SIG-M5 treated with dmso at 0.1 percent for 504 hours (cell line): Measurements from ENCODE around the gene RPE65.
"Not testable (repeated sequence)": the region's sequence is repeated elsewhere in the genome, so short reads cannot be mapped to it uniquely, and the experiment has no call there.

Source experiments
- DNase-seq: peaks from one replicate; lab custom pipeline; 2025; ENCODE audit not compliant: unreplicated experiment; lab: John Stamatoyannopoulos, UW

The RPE65 gene

DNA sequence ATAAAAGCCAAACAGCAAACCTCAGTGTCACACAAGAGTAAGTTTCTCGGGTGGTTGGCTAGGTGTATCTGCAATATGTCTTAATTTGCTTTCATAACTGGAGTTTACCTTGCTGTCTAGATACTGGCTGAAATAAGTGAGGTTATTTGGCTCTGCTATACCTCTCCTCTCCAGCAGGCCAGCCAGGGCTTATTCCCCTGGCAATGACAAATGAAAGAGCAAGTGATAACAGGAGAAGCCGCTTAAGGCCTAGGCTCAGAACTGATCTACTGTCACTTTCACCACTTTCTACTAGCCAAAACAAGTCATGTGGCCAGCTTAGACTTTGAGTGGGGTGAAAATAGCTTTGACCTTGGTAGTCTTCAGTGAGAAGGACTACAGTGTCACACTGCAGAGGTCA is 4.8 kb upstream of the RPE65 start:
- DNase-seq: no peak

DNA sequence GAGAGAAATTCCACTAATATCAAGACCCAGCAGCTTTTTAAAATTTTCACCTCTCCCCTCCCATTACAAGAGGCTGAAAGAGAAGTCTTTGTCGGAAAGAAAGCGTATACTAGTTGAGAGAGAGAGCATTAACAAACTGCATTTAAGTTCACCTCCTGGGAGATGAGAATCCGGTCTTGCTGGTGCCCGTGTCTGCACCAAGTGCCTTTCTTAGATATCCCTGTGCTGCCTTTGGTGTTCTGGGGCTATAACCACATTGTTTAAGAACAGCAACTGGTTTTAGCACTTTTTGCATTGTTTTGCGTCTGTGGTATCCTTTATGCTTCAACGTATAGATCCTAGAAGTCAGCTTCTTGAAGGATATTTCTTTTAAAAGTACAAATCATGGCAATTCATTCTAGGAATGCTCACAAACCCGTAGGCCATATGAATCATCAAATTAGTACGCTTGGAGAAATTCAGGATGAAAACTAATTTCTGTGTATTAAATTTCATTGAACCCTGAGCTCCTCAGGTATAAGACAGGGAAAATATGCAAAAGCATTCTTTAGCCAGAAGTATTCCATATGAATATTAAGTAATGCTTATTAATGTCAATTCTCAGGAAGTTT is 3.4 kb upstream of the RPE65 start:
- no peak for DNase-seq

DNA sequence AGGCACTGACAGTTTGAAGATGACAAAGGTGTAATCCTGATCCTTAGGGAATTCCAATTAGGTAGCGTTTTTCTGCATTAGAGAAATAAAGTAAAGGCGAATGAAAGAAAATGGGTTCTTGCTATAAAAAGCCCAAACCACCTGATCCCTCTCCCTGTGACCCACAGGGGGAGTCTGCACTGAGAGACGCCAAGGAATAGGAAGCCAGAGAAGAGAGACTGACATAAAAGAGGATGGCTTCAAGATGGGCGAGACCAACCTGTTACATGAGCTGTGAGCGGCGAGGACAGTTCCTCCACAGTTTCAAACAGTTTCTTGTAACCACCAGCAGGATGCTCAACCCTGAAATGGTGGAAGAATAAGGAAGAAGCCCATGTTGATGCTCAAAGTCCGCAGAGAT is 1.4 kb downstream of the RPE65 start:
- no peak for DNase-seq

DNA sequence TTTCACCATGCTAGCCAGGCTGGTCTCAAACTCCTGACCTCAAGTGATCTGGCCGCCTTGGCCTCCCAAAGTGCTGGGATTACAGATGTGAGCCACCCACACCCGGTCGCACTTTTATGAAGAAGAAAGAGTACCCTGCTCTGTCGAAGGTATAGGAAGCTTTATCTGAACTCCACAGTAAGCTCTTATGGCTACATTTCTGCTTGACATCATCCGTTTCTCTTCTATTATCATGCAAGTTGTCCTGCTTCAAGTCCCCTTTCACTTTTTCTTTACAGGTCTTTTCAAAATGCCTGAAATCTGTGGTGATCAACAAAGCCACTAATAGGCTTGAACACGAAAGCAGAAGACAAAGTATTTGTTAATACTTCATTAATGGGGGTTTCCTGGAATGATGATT is 4.0 kb downstream of the RPE65 start:
- no peak for DNase-seq

DNA sequence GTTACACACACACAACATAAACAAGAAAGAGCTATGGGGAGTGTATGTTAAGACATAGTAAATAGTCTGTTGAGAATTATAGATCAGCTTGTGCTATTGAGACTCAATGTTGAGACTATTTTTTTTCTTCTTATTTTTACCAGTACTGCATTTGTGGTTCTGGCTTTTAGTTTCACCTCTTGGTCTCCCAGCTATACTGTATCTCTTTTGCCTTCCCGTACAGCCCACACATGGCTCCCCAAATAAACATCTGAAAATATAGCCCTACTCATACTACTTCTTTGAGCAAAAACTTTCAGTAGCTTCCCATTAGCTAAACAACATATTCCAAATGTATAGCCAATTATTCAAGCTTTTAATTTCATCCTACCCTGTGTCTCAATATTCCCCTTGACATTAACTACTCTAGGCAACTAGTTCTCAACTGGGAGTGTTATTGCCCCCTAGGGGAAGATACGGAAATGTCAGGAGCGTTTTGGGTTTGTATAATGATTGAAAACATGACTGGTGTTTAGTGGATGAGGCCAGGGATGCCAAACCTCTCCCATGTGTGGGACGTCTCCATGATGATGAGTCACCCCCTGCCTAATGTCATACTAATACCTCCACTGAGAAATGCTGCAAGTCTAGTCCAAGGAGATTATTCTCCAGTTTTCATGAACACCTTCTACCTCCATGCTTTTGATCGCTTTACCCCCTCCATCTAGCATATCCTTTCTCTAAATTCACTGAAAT is 6.8 kb downstream of the RPE65 start:
- DNase-seq: peak; percentile 28

DNA sequence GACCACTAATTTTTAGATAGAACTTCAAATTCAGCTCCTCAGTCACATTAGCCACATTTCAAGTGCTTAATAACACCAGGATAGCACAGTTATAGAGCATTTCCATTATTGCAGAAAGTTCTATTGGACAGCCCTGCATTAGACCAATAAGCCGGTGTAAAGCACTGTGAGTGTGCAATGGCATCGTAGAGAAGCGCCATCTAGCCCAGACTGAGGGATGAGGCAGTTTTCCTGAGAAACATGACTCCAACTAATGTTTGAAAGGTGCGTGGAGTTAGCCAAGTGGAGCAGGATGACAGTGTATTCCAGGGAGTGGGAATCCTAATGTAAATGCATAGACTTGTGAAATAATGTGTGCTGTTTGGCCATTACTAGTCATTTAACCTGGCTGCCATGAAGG is 7.7 kb downstream of the RPE65 start:
- no peak for DNase-seq

DNA sequence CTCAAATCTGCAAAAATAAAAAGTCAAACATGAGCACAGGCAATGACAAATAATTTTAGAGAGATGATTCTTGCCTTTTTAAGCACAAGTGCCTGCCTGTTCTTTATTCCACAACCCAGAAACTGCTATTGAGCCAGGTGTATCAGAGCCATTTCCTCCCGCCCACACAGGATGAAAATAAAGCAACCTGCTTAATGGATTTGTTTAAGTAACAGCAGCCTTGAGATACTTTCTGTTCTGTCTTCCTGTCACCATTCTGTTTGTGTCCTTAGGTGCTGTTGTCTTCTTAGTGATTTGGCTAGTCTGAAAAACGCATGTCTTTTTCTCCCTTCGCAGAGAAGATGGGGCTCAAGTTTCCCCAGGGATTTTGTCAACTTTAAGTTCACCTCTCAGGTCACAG is 11.4 kb downstream of the RPE65 start:
- DNase-seq: no peak

DNA sequence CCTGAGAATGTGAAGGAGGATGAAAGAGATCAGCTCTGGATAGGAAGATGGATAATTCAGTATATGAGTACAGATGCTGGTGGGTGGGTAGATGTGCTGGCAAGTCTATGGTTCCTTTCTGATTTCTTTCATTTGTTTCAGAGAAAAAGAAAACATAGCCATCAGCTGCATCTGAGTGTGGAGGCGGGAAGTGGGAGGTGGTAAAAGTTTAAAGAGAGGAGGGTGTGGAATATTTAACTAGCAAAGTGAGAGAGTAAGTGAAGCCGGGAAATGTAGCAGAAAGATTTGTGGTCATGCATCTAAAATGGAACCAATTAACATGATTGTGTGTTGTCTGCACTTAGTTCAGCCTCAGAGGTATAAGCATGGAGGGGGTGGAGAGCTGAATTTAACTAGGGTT is 16.4 kb downstream of the RPE65 start:
- no peak for DNase-seq

DNA sequence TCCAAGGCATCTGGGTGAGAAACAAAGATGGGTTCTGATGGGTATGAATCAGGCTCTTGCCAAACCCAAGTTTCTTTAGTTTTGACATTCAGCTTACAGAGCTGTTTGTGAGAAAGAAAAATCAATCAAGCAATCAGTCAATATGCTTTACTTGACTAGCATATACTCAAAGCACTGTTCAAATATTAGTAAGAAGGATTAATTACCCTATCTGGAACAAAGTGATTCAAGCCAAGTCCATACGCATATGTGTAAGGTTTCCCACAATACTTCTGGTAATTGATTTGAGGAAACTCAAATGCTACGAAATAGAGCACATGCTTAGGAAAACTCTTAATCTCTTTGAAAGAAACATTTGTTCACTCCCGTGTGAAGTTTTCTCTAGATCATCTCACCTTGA is 18.7 kb downstream of the RPE65 start:
- no peak for DNase-seq

DNA sequence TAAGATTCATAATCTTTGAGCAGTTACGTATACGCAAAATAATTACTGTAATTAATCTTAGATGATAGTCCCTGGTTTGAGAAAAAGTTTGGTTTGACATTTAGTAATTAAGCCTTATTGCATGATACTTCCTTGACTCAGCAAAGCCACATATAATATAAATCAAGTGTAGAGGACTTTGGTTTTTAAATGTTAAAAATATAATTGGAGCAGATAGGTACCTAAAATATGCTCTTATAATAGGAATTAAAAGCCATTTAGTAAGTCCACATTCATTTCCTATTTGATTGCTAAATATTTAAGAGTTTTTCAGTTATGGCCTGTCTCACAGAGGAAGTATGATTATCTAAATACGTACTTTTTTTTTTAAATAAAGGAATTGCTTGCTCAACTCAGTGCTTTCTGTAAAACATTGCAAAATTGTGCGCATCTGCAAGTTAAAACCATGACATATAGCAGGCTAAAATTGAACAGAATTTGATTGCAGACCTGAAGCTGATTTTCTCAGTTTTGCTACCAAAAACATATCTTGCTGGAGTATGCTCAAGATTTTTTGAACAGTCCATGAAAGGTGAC is 20.4 kb downstream of the RPE65 start:
- DNase-seq: peak; percentile 17

DNA sequence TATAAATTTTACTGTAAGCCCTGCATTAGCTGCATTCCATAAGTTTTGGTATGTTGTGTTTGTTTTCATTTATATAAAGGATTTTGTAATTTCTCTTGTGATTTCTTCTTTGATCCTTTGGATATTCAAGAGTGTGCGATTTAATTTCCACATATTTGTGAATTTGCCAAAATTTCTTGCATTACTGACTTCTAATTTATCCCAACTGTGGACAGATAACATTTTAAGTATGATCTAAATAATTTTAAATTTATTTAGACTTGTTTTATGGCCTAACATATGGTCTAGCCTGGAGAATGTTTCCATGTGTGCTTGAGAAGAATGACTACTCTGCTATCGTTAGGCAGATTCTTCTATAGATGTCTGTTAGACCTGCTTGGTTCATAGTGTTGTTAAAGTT is 23.2 kb downstream of the RPE65 start:
- DNase-seq: no peak

DNA sequence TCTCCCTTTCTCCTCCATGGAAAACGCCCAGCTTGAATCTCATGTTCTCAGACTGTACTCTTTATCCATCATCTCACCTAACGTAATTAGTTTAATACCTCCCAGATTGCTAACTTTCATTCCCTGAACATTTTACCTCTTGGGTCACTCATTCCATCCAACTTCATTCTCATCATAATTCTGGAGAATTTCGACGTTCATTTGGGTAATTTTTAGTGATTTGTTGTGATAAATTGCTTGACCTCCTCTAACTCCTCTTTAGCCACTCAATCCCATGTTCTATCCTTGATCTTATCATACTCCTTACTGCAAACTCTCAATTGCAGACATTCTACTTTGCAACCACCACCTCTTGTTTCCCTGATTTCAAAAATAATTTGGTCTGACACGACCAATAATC is 28.4 kb downstream of the RPE65 start:
- DNase-seq: no peak

DNA sequence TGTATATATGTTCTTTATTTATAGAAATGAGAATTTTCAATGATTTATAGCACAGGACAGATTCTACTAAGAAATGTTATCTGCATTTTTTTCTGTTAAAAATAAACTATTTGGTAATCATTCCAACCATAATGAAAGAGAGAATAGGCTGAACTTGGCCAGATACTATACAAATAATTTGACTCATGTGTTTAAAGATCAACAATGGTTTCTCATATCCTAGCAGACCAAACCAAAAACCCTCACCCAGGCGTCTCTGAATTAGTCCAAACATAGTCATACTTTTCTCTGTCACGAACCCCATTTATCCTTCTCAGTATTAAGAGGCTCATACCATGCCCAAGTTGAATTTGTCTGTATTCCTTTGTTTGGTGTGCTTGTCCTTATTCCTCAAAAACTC is 40.3 kb downstream of the RPE65 start:
- DNase-seq: no peak

DNA sequence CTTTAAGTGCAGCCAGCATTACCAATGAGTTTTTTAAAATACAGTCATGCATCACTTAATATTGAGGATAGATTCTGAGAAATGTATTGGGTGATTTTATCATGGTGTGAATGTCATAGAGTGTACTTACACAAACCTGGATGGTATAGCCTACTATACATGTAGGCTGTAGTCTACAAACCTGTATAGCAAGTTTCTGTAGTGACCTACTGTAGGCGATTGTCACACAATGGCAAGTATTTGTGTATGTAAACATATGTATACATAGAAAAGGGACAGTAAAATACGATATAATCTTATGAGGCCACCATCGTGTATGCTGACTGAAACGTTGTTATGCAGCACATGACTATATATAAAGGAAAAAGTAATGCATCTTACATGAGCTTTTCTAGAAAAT is 48.2 kb downstream of the RPE65 start:
- peak; percentile 1 for DNase-seq

DNA sequence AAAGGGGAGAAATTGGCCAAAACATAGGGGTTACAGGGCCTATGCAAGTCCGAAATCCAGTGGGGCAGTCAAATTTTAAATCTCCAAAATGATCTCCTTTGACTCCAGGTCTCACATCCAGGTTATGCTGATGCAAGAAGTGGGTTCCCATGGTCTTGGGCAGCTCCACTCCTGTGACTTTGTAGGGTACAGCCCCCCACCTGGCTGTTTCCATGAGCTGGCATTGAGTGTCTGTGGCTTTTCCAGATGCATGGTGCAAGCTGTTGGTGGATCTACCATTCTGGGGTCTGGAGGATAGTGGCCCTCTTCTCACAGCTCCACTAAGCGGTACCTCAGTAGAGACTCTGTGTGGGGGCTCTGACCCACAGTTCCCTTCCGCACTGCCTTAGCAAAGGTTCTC is 54.2 kb downstream of the RPE65 start:
- DNase-seq: not testable (repeated sequence)

DNA sequence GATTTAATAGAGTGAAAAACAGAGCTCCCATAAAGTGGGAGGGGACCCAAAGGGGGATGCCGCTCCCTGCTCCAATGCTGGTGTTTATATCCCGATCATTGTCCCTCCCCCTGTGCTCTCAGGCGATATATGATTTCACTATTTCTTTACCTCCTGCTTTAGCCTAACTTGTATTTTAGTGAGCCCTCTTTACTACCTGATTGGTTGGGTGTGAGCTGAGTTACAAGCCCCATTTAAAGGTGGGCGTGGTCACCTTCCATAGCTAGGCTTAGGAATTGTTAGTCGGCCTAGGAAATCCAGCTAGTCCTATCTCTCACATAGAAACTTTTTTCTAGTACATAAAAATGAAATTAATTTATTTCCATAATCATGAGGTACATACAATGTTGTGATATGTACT is 57.3 kb downstream of the RPE65 start:
- DNase-seq: not testable (repeated sequence)

DNA sequence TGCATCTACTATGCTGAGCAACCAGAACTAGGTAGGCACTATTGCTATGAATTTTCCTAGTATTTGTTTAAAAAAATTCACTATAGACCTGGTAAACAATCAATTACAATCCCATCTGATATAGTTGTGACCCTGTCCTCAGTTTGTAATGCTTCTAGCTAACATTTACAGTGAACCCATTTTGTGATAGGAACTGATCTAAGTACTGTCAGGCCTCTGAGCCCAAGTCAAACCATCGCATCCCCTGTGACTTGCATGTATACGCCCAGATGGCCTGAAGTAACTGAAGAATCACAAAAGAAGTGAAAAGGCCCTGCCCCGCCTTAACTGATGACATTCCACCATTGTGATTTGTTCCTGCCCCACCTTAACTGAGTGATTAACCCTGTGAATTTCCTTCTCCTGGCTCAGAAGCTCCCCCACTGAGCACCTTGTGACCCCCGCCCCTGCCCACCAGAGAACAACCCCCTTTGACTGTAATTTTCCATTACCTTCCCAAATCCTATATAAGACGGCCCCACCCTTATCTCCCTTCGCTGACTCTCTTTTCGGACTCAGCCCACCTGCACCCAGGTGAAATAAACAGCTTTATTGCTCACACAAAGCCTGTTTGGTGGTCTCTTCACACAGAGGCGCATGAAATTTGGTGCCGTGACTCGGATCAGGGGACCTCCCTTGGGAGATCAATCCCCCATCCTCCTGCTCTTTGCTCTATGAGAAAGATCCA is 63.8 kb downstream of the RPE65 start:
- DNase-seq: not testable (repeated sequence)

DNA sequence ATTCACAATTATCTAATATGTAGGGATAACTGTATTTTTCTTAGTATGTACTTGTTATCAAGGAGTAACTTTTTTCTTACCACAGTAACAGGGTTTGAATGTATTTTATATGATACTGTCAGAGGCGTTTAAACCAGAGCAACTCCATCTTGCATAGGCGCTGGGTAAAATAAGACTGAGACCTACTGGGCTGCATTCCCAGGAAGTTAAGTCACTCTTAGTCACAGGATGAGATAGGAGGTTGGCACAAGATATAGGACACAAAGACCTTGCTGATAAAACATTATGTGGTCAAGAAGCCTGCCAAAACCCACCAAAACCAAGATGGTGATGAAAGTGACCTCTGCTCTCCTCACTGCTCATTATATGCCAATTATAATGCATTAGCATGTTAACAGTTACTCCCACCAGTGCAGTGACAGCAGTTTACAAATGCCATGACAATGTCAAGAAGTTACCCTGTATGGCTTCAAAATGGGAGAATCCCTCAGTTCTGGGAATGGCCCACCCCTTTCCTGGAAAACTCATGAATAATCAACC is 64.8 kb downstream of the RPE65 start:
- no peak for DNase-seq

DNA sequence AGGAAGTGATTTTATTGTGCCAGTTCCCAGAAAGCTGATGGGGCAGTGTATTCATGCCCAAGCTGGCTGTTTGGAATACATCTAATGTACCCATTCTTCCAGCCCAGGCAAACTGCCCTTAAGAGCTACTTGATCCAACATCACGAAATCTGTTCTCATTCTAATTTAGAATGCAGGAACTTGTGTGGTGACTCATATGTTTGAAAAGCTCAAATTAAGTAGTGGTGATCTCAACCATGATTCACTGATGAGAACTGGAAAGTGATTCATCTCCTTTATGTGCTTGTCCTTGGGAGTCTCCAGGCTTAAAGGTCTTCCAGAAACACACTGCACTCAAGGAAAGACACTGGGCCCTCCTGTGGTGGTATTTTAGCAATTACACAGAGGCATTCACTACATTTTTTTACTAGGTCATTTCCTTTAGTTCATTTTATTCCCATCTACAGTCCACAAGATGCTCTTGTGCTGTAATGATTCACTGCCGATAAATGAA is 65.4 kb downstream of the RPE65 start:
- peak; percentile 50 for DNase-seq

DNA sequence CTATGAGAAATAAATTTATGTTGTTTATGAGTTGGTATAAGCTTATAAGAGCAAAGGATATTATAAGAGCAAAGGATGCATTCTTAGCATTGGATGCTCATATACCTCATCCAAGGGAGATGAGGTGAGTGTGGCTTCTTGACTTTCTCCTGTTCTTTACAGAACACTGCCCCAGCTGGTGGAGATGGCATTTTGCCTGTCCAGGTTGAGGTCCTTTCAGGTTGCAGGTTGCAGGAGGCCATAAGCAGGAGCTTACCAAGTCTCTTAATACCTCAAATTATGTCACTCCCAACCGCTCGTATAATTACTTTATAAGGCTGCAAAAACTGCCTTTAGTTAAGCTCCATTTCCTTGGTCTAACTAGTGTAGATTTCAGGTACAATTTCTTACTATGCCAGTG is 66.7 kb downstream of the RPE65 start:
- DNase-seq: no peak

DNA sequence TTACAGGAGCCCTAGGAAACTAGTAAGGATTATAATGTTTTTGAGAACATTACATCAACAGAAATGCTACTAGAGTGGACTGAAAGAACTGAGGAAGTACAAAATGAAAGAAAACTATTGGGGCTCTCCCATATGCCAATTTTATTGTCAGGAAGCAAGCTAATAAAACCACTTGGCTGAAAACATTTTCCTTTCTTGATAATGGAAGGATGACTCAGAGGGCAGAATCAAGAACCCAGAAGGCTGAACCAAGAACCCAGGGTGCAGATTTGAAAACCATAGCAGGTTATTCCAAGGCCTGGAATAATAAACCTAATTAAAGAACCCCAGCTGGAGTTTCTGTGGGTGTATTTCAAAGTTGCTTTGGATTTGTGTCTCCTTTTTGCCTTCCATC is 70.7 kb downstream of the RPE65 start:
- DNase-seq: no peak
